ENCODE results near the gene ATP2B3. TPM values are rescaled to one million over a fixed set of nuclear protein-coding genes. Genes with fewer than 3 reads are reported as not detected.

Gene ATP2B3
- total and polyA plus RNA-seq, 2 donors (not counting 3 experiments of a cell fraction or from before 2014, with no cell fraction given): 0.01 to 0.07 TPM

GRCh38 chrX:153499876-153500275, 17.6 kb upstream of the ATP2B3 start:
- ChIA-PET POLR2A (no interaction called here), CTCF (interaction anchor here (1.3 kb wide), 2 partner anchors 29 to 39 kb away, joined by 5 to 7 read pairs; partner anchors contain the start of gene HAUS7)
- Histone ChIP-seq H3K9ac (replicated peaks; ENCODE audit: extremely low read depth, insufficient read depth, low read length) (no peak overlapping the region), H3K4me1 (ENCODE audit: control insufficient read depth, extremely low read depth, insufficient read depth, low read length) (no peaks in the 10 kb centered on the region), H3K36me3 (ENCODE audit: control insufficient read depth in 2 of 2, extremely low read depth in 1 of 2, insufficient read depth in 2 of 2, low read length in 2 of 2) (peaks cover 0 to 19% of the 10 kb centered on the region in 2 experiments), H2AFZ (ENCODE audit: low read depth, low read length) (no peak overlapping the region), H3K9me1 (replicated peaks; ENCODE audit: control insufficient read depth, extremely low read depth, insufficient read depth, low read length) (no peaks in the 10 kb centered on the region), H3K4me3 (replicated peaks in 1 of 3; ENCODE audit: insufficient read depth in 1 of 3, low read depth in 1 of 3, low read length in 3 of 3) (peak overlapping the region in 1 of 3 experiments; percentile 43), H3K4me2 (ENCODE audit: insufficient read depth, low read length) (no peak overlapping the region), H3K9me3 (replicated peaks; ENCODE audit: control insufficient read depth, insufficient read depth, low read length) (no peaks in the 10 kb centered on the region), H3K27ac (ENCODE audit: insufficient read depth, low read depth, low read length) (no peak overlapping the region), H3K27me3 (ENCODE audit: control insufficient read depth in 2 of 2, insufficient read depth in 2 of 2, low read length in 2 of 2) (no peaks in the 10 kb centered on the region), H3K79me2 (ENCODE audit: control insufficient read depth, insufficient read depth, low read length) (peaks cover 15% of the 10 kb centered on the region), H4K20me1 (replicated peaks; ENCODE audit: control insufficient read depth, extremely low read depth, insufficient read depth, low read length) (no peaks in the 10 kb centered on the region)
- peak; percentile 63 for FAIRE-seq
- dilution Hi-C loops (cut with MboI; ENCODE audit: extremely low pct_ligation_motif_present, low sequenced_read_pairs): no loop called here
- TF ChIP-seq POLR2A (IDR thresholded peaks at IDR 0.05; ENCODE audit: low read depth, low read length): no peak
- TF ChIP-seq MYC (IDR thresholded peaks at IDR 0.05; ENCODE audit: low read depth, low read length): no peak
- TF ChIP-seq MAX (IDR thresholded peaks at IDR 0.05; ENCODE audit: insufficient read depth, insufficient read length): no peak
- TF ChIP-seq POLR2AphosphoS5 (IDR thresholded peaks at IDR 0.05; ENCODE audit: insufficient read depth, low read depth, low read length): no peak
- BruUV-seq (replicated peaks): no TSS peak
- DNase-seq (ENCODE audit: low read depth, low spot score): no peak
- intact Hi-C loops (cut with micrococcal nuclease): no loop called here

GRCh38 chrX:153500676-153501280, 16.7 kb upstream of the ATP2B3 start:
- no peak overlapping the region for H3K9ac ChIP-seq (replicated peaks; ENCODE audit: extremely low read depth, insufficient read depth, low read length)
- H3K79me2 ChIP-seq (ENCODE audit: control insufficient read depth, insufficient read depth, low read length): peaks cover 9% of the 10 kb centered on the region
- H2AFZ ChIP-seq (ENCODE audit: low read depth, low read length): no peak overlapping the region
- no peaks in the 10 kb centered on the region for H3K27me3 ChIP-seq (ENCODE audit: control insufficient read depth in 2 of 2, insufficient read depth in 2 of 2, low read length in 2 of 2)
- no peak overlapping the region for H3K4me2 ChIP-seq (ENCODE audit: insufficient read depth, low read length)
- H3K36me3 ChIP-seq (ENCODE audit: control insufficient read depth in 2 of 2, extremely low read depth in 1 of 2, insufficient read depth in 2 of 2, low read length in 2 of 2): peaks cover 0 to 26% of the 10 kb centered on the region in 2 experiments
- TF ChIP-seq POLR2A (IDR thresholded peaks at IDR 0.05; ENCODE audit: low read depth, low read length) (peak; percentile 10), CTCF (IDR thresholded peaks at IDR 0.05; ENCODE audit: extremely low read depth in 1 of 2, insufficient read depth in 1 of 2, low read depth in 1 of 2, low read length in 2 of 2) (no peak)
- no peak overlapping the region for H3K4me3 ChIP-seq (replicated peaks in 1 of 3; ENCODE audit: insufficient read depth in 1 of 3, low read depth in 1 of 3, low read length in 3 of 3)
- FAIRE-seq (peak; percentile 72), DNase-seq (ENCODE audit: low read depth, low spot score) (no peak)
- ChIA-PET CTCF (interaction anchor here (1.2 to 1.9 kb wide), 4 partner anchors 30 to 40 kb away, joined by 5 to 7 read pairs (median 6); partner anchors contain the start of gene HAUS7), POLR2A (no interaction called here)
- intact Hi-C loops (cut with micrococcal nuclease): no loop called here
- H3K9me1 ChIP-seq (replicated peaks; ENCODE audit: control insufficient read depth, extremely low read depth, insufficient read depth, low read length): no peaks in the 10 kb centered on the region
- no peaks in the 10 kb centered on the region for H3K9me3 ChIP-seq (replicated peaks; ENCODE audit: control insufficient read depth, insufficient read depth, low read length)
- no peak overlapping the region for H3K27ac ChIP-seq (ENCODE audit: insufficient read depth, low read depth, low read length)
- BruUV-seq (replicated peaks): no TSS peak
- no peaks in the 10 kb centered on the region for H3K4me1 ChIP-seq (ENCODE audit: control insufficient read depth, extremely low read depth, insufficient read depth, low read length)
- dilution Hi-C loops (cut with MboI; ENCODE audit: extremely low pct_ligation_motif_present, low sequenced_read_pairs): no loop called here
- H4K20me1 ChIP-seq (replicated peaks; ENCODE audit: control insufficient read depth, extremely low read depth, insufficient read depth, low read length): no peaks in the 10 kb centered on the region
